Frontal cortex (tissue), 4 donors: ENCODE data around the gene HOXB9. TPM values are rescaled to one million over a fixed set of nuclear protein-coding genes. Genes with fewer than 3 reads are reported as not detected.

ENCODE experiments used
- DNase-seq, 2 donors: peaks; one replicate each; pipeline ENCODE4 v3.0.0; 2012; ENCODE audit warnings: low spot score in 2 of 2
- FAIRE-seq: peaks from 2 replicates; lab custom pipeline; 2012; peaks lifted over from hg19 to GRCh38; lab: Jason Lieb, UNC
- total RNA-seq: library from RNA; depleted of rRNA; stranded (reverse); fragments of >200 nt; gene quantifications from one replicate; pipeline ENCODE4 v1.2.3, GENCODE V29; 2014
- donor health status: control.
- donor health status: control.
- donor health status: control.

HOXB9 gene
- total RNA-seq, 1 donor from 2014 or later = not detected

- no peak for DNase-seq
- FAIRE-seq = no peak
These were observed 13.1 kb downstream of the HOXB9 start for GRCh38 chr17:48612854-48613691.

GRCh38 chr17:48612456-48612853 lies 13.7 kb downstream of the HOXB9 start:
- FAIRE-seq (no peak), DNase-seq (no peak)

GRCh38 chr17:48611681-48612455 lies 14.3 kb downstream of the HOXB9 start:
- DNase-seq = no peak
- no peak for FAIRE-seq

- FAIRE-seq (no peak), DNase-seq (no peak)
These were observed 14.9 kb downstream of the HOXB9 start for GRCh38 chr17:48611213-48611612.

GRCh38 chr17:48610282-48611211 lies 15.6 kb downstream of the HOXB9 start, which contains the start of gene HOXB7:
HOXB7 (minus strand) TSS chr17:48611017; CDS start chr17:48610918, 99 bp downstream.
- DNase-seq (peak in 1 of 2 donors; percentile 63), FAIRE-seq (no peak)

- no peak for DNase-seq
- no peak for FAIRE-seq
These were observed 16.3 kb downstream of the HOXB9 start for GRCh38 chr17:48609759-48610281.

- no peak for FAIRE-seq
- no peak for DNase-seq
These were observed 17.1 kb downstream of the HOXB9 start for GRCh38 chr17:48609033-48609432.

- DNase-seq (no peak), FAIRE-seq (no peak)
These were observed 17.7 kb downstream of the HOXB9 start for GRCh38 chr17:48608494-48608834.

GRCh38 chr17:48606892-48607614 lies 19.1 kb downstream of the HOXB9 start:
- FAIRE-seq (no peak), DNase-seq (no peak)

GRCh38 chr17:48605991-48606891 lies 19.9 kb downstream of the HOXB9 start:
- DNase-seq (no peak), FAIRE-seq (no peak)

GRCh38 chr17:48605409-48605919 lies 20.7 kb downstream of the HOXB9 start:
- no peak for FAIRE-seq
- no peak for DNase-seq

- FAIRE-seq = no peak
These were observed 21.3 kb downstream of the HOXB9 start, which contains the start of gene HOXB6 for GRCh38 chr17:48604770-48605329. HOXB6 (minus strand) TSS chr17:48604986; CDS start chr17:48598150, 6,836 bp downstream.

GRCh38 chr17:48603959-48604769 lies 22.0 kb downstream of the HOXB9 start:
- DNase-seq (no peak), FAIRE-seq (no peak)

More at GRCh38 chr17:48604770-48605329, 21.3 kb downstream of the HOXB9 start, which contains the start of gene HOXB6:
- no peak for DNase-seq

- DNase-seq (no peak), FAIRE-seq (no peak)
These were observed 24.4 kb downstream of the HOXB9 start for GRCh38 chr17:48601539-48602425.

GRCh38 chr17:48601207-48601538 lies 25.0 kb downstream of the HOXB9 start:
- no peak for DNase-seq
- no peak for FAIRE-seq
